ENCODE data around the gene FRRS1. TPM values are rescaled to one million over a fixed set of nuclear protein-coding genes. Genes with fewer than 3 reads are reported as not detected.
A peak's percentile ranks its signal among the peaks of the same experiment; 100 is the strongest.

FRRS1 gene
- total RNA-seq, 4 donors from 2014 or later: 2.5 to 4.4 (median 3.4) TPM

- peaks cover 0 to 47% (median 25%) of the 10 kb centered on the region in 4 donors for H3K4me1 ChIP-seq
- H3K9me3 ChIP-seq: no peaks in the 10 kb centered on the region
- no peak overlapping the region for H3K4me3 ChIP-seq
- DNase-seq (ENCODE audit: low spot score in 2 of 2): no peak
- TF ChIP-seq POLR2A (IDR thresholded peaks at IDR 0.05) (no peak), EP300 (IDR thresholded peaks at IDR 0.05) (peak in 1 of 2 donors; percentile 58)
- peak overlapping the region in 2 of 4 donors; percentile 31 to 56 for H3K27ac ChIP-seq
- WGBS, 2 donors: 28 to 29% methylated on average over 6 of the region's 6 CpGs
- no peaks in the 10 kb centered on the region for H3K27me3 ChIP-seq
- peaks cover 0 to 16% (median 0%) of the 10 kb centered on the region in 3 donors for H3K36me3 ChIP-seq
Observed at GRCh38 chr1:99672530-99673213, 93.8 kb downstream of the FRRS1 start.

GRCh38 chr1:99672038-99672437 is 94.4 kb downstream of the FRRS1 start:
- TF ChIP-seq EP300 (IDR thresholded peaks at IDR 0.05): no peak
- TF ChIP-seq CTCF (IDR thresholded peaks at IDR 0.05): no peak
- TF ChIP-seq POLR2A (IDR thresholded peaks at IDR 0.05): no peak
- peaks cover 0 to 12% (median 0%) of the 10 kb centered on the region in 3 donors for H3K36me3 ChIP-seq
- H3K27ac ChIP-seq: peak overlapping the region in 2 of 4 donors; percentile 31 to 56

GRCh38 chr1:99670583-99670982 is 95.9 kb downstream of the FRRS1 start:
- Histone ChIP-seq H3K27me3 (no peaks in the 10 kb centered on the region), H3K4me3 (no peak overlapping the region), H3K36me3 (peaks cover 0 to 12% (median 0%) of the 10 kb centered on the region in 3 donors), H3K4me1 (peaks cover 0 to 44% (median 25%) of the 10 kb centered on the region in 4 donors), H3K9me3 (no peaks in the 10 kb centered on the region), H3K27ac (peak overlapping the region in 1 of 4 donors; percentile 56)
- WGBS, 2 donors: 53 to 63% methylated on average over 1 of the region's 1 CpG
- TF ChIP-seq EP300 (IDR thresholded peaks at IDR 0.05) (no peak), POLR2A (IDR thresholded peaks at IDR 0.05) (no peak), CTCF (IDR thresholded peaks at IDR 0.05) (no peak)
- DNase-seq (ENCODE audit: low spot score in 2 of 2): no peak

More at GRCh38 chr1:99672038-99672437, 94.4 kb downstream of the FRRS1 start:
- 70 to 72% methylated on average over 4 of the region's 4 CpGs for WGBS, 2 donors
- Histone ChIP-seq H3K4me3 (no peak overlapping the region), H3K27me3 (no peaks in the 10 kb centered on the region), H3K9me3 (no peaks in the 10 kb centered on the region), H3K4me1 (peaks cover 0 to 47% (median 25%) of the 10 kb centered on the region in 4 donors)
- no peak for DNase-seq (ENCODE audit: low spot score in 2 of 2)

GRCh38 chr1:99669821-99670220 is 96.6 kb downstream of the FRRS1 start:
- no peak for DNase-seq (ENCODE audit: low spot score in 2 of 2)
- 94 to 95% methylated on average over 2 of the region's 2 CpGs for WGBS, 2 donors
- H3K4me3 ChIP-seq: no peak overlapping the region
- no peaks in the 10 kb centered on the region for H3K27me3 ChIP-seq
- H3K9me3 ChIP-seq: no peaks in the 10 kb centered on the region
- peaks cover 0 to 42% (median 25%) of the 10 kb centered on the region in 4 donors for H3K4me1 ChIP-seq
- H3K36me3 ChIP-seq: peaks cover 0 to 12% (median 0%) of the 10 kb centered on the region in 3 donors
- TF ChIP-seq CTCF (IDR thresholded peaks at IDR 0.05) (no peak), POLR2A (IDR thresholded peaks at IDR 0.05) (no peak)
- H3K27ac ChIP-seq: peak overlapping the region in 2 of 4 donors; percentile 21 to 56

GRCh38 chr1:99669376-99669775 is 97.1 kb downstream of the FRRS1 start:
- peak overlapping the region in 1 of 4 donors; percentile 21 for H3K27ac ChIP-seq
- peaks cover 0 to 39% (median 21%) of the 10 kb centered on the region in 4 donors for H3K4me1 ChIP-seq
- no peak for TF ChIP-seq POLR2A (IDR thresholded peaks at IDR 0.05)
- no peak for TF ChIP-seq EP300 (IDR thresholded peaks at IDR 0.05)
- no peak for TF ChIP-seq CTCF (IDR thresholded peaks at IDR 0.05)
- no peaks in the 10 kb centered on the region for H3K9me3 ChIP-seq
- WGBS, 2 donors: 78% methylated on average over 4 of the region's 4 CpGs
- no peak overlapping the region for H3K4me3 ChIP-seq
- no peaks in the 10 kb centered on the region for H3K27me3 ChIP-seq
- no peak for DNase-seq (ENCODE audit: low spot score in 2 of 2)
- H3K36me3 ChIP-seq: peaks cover 0 to 12% (median 0%) of the 10 kb centered on the region in 3 donors
